Fibroblast of the aortic adventitia (primary cell): Measurements from ENCODE around the gene LARP1. TPM values are rescaled to one million over a fixed set of nuclear protein-coding genes. Genes with fewer than 3 reads are reported as not detected.
A peak's percentile ranks its signal among the peaks of the same experiment; 100 is the strongest.

Source experiments
- DNase-seq: peaks from one replicate; pipeline ENCODE4 v3.0.0-alpha.2; 2010; ENCODE audit warnings: low read depth
- H3K4me3 ChIP-seq: 2 replicates; pipeline ENCODE4 v1.5.1; 2011; ENCODE audit warnings: low read depth, mild to moderate bottlenecking, control low read depth, low read length, moderate library complexity
- CTCF ChIP-seq: IDR thresholded peaks from 2 replicates; pipeline ENCODE4 v1.5.1; 2011; ENCODE audit warnings: mild to moderate bottlenecking, low read length, control low read depth, inconsistent platforms; ENCODE audit not compliant: insufficient read depth
- small RNA-seq: library from RNA; depleted of rRNA; stranded (forward); fragments of <200 nt; gene quantifications from one replicate; pipeline ENCODE3, GENCODE V24; 2012
- total RNA-seq: library from RNA; depleted of rRNA; stranded (reverse); fragments of >200 nt; gene quantifications from 2 replicates; pipeline ENCODE4 v1.2.3, GENCODE V29; 2012; ENCODE audit warnings: low replicate concordance

The LARP1 gene
- total RNA-seq, 1 donor: 114 TPM

- no peak for TF ChIP-seq CTCF
- H3K4me3 ChIP-seq: no peak overlapping the region
- DNase-seq: peak; percentile 14
Measured at GRCh38 chr5:154862766-154863165, 107.6 kb downstream of the LARP1 start.

- TF ChIP-seq CTCF: no peak
- no peak overlapping the region for H3K4me3 ChIP-seq
- DNase-seq: no peak
Measured at GRCh38 chr5:154863291-154864080, 108.3 kb downstream of the LARP1 start.

GRCh38 chr5:154865466-154866184 lies 110.4 kb downstream of the LARP1 start:
- no peak overlapping the region for H3K4me3 ChIP-seq
- TF ChIP-seq CTCF: no peak
- no peak for DNase-seq

GRCh38 chr5:154866841-154867240 lies 111.7 kb downstream of the LARP1 start:
- no peak overlapping the region for H3K4me3 ChIP-seq
- DNase-seq: no peak
- no peak for TF ChIP-seq CTCF

Small RNA genes lying within 50 kb of the gene (small RNA-seq; reads per million reads assigned to genes)
- not detected for gene MIR378H
- not detected for gene RF00019

Other genes starting within 250 kb of the LARP1 start
- 9.8 and 17.4 TPM in 2 replicates for gene FAXDC2, start 95.2 kb downstream of the LARP1 start, total RNA-seq
- 37.0 and 38.8 TPM in 2 replicates for gene CNOT8, start 103.2 kb downstream of the LARP1 start, total RNA-seq
- gene GEMIN5, start 182.8 kb downstream of the LARP1 start, total RNA-seq: 18.2 and 28.1 TPM in 2 replicates
- 4.6 and 21.5 TPM in 2 replicates for gene MRPL22, start 185.7 kb downstream of the LARP1 start, total RNA-seq